ENCODE data around the gene SLC6A2. TPM values are rescaled to one million over a fixed set of nuclear protein-coding genes. Genes with fewer than 3 reads are reported as not detected.

The SLC6A2 gene
- total RNA-seq, 1 donor from 2014 or later: 0.26 TPM

- DNase-seq (ENCODE audit: low read depth): no peak
- no peak for TF ChIP-seq CTCF (IDR thresholded peaks at IDR 0.05; ENCODE audit: insufficient read depth, low read length, severe bottlenecking)
- H3K36me3 ChIP-seq (ENCODE audit: control insufficient read depth, insufficient read depth, low read length): no peaks in the 10 kb centered on the region
- no peaks in the 10 kb centered on the region for H3K27me3 ChIP-seq (ENCODE audit: control insufficient read depth, insufficient read depth, low read length)
- H3K4me3 ChIP-seq (ENCODE audit: low read depth, low read length): no peak overlapping the region
- no peak for FAIRE-seq
These were observed 73.0 kb downstream of the SLC6A2 start for GRCh38 chr16:55728797-55729196.

GRCh38 chr16:55730115-55730514 is 74.3 kb downstream of the SLC6A2 start:
- no peak overlapping the region for H3K4me3 ChIP-seq (ENCODE audit: low read depth, low read length)
- H3K27me3 ChIP-seq (ENCODE audit: control insufficient read depth, insufficient read depth, low read length): no peaks in the 10 kb centered on the region
- DNase-seq (ENCODE audit: low read depth) (no peak), FAIRE-seq (no peak)
- TF ChIP-seq CTCF (IDR thresholded peaks at IDR 0.05; ENCODE audit: insufficient read depth, low read length, severe bottlenecking): no peak
- H3K36me3 ChIP-seq (ENCODE audit: control insufficient read depth, insufficient read depth, low read length): no peaks in the 10 kb centered on the region

- no peaks in the 10 kb centered on the region for H3K27me3 ChIP-seq (ENCODE audit: control insufficient read depth, insufficient read depth, low read length)
- H3K36me3 ChIP-seq (ENCODE audit: control insufficient read depth, insufficient read depth, low read length): no peaks in the 10 kb centered on the region
- FAIRE-seq (no peak), DNase-seq (ENCODE audit: low read depth) (no peak)
- no peak overlapping the region for H3K4me3 ChIP-seq (ENCODE audit: low read depth, low read length)
- no peak for TF ChIP-seq CTCF (IDR thresholded peaks at IDR 0.05; ENCODE audit: insufficient read depth, low read length, severe bottlenecking)
These were observed 76.7 kb downstream of the SLC6A2 start for GRCh38 chr16:55732496-55732895.

DNA sequence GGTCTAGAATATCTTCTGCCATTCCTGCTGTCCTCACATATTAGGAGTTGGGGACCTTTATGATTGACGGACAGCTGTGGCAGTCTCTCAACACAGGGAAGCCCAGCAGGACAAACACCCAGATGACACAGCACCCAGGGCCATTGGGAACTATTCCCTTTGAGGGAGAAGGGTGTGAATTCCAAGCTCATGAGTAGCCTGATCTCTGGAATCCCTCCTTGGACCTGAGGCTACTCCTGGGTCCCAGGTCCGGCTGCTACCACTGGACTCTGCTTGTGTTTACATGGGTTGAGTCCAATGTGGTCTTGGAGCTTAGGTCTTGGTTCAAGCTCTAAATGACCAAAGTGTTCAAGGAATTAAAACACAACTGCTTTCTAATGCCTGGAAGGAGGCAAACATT is 78.9 kb downstream of the SLC6A2 start:
- Histone ChIP-seq H3K27me3 (ENCODE audit: control insufficient read depth, insufficient read depth, low read length) (no peaks in the 10 kb centered on the region), H3K36me3 (ENCODE audit: control insufficient read depth, insufficient read depth, low read length) (no peaks in the 10 kb centered on the region), H3K4me3 (ENCODE audit: low read depth, low read length) (no peak overlapping the region)
- TF ChIP-seq CTCF (IDR thresholded peaks at IDR 0.05; ENCODE audit: insufficient read depth, low read length, severe bottlenecking): no peak
- DNase-seq (ENCODE audit: low read depth): no peak
- FAIRE-seq: no peak

GRCh38 chr16:55735120-55735781 is 79.5 kb downstream of the SLC6A2 start:
- no peaks in the 10 kb centered on the region for H3K27me3 ChIP-seq (ENCODE audit: control insufficient read depth, insufficient read depth, low read length)
- TF ChIP-seq CTCF (IDR thresholded peaks at IDR 0.05; ENCODE audit: insufficient read depth, low read length, severe bottlenecking): no peak
- no peak overlapping the region for H3K4me3 ChIP-seq (ENCODE audit: low read depth, low read length)
- H3K36me3 ChIP-seq (ENCODE audit: control insufficient read depth, insufficient read depth, low read length): no peaks in the 10 kb centered on the region
- FAIRE-seq: peak; percentile 55
- DNase-seq (ENCODE audit: low read depth): peak; percentile 15

DNA sequence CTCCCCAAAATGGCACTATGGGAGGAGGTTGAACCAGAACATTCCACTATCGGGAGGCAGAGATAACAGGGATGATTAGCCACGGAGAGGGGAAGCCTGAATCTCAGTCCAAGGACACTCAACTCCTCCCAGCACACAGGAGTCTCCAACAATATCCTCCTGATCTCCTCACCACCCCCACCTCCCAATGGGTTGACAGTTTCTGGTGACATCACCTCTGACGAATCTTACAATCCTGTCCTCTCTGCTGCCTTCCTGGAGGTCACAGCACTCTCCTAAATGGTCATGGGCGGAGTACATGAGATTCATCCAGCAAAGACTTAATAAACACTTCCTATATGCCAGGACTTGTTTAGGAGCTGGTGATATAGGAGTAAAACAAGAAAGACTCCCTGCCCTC is 80.9 kb downstream of the SLC6A2 start:
- FAIRE-seq: no peak
- H3K36me3 ChIP-seq (ENCODE audit: control insufficient read depth, insufficient read depth, low read length): no peaks in the 10 kb centered on the region
- no peaks in the 10 kb centered on the region for H3K27me3 ChIP-seq (ENCODE audit: control insufficient read depth, insufficient read depth, low read length)
- DNase-seq (ENCODE audit: low read depth): no peak
- TF ChIP-seq CTCF (IDR thresholded peaks at IDR 0.05; ENCODE audit: insufficient read depth, low read length, severe bottlenecking): no peak
- no peak overlapping the region for H3K4me3 ChIP-seq (ENCODE audit: low read depth, low read length)
